ENCODE data around the gene C1orf74.
A peak's percentile ranks its signal among the peaks of the same experiment; 100 is the strongest.

DNA sequence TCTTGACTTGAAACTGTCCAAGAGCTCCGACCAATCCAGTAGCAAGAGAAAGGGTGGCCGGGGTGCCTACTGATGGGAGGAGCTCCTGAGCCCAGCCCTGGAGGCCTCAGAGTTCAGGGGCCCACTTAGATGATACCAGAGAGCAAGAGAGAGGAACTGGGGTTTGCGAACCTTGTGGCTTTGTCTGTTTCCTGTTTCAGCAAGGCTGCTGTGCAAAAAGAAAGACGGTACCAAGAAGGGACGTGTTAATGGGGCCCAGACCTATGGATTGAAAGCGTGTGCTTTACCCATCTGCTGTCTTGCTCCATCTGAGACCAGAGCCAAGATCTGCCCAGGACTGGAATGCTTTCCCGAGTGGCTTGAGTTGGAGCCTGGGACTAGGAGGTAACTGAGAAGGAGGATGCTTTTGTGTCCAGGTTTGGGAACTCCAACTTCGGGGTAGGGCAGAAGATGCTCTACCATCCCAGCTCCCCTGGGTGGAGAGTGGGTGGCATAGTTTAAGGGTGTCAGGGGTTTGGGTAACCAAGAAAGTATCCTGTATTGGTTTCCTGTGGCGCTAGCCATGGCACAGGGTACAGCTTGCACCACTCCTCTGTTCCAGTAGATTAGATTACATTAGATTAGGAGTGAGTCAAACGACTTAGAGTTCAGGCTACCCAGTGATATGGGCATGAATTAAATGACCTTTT lies 28.3 kb downstream of the C1orf74 start, which contains the start of gene TRAF3IP3:
- peak; percentile 93 for TF ChIP-seq POLR2AphosphoS5 (IDR thresholded peaks at IDR 0.05; ENCODE audit: low read depth)
- TF ChIP-seq, protein P1, sequence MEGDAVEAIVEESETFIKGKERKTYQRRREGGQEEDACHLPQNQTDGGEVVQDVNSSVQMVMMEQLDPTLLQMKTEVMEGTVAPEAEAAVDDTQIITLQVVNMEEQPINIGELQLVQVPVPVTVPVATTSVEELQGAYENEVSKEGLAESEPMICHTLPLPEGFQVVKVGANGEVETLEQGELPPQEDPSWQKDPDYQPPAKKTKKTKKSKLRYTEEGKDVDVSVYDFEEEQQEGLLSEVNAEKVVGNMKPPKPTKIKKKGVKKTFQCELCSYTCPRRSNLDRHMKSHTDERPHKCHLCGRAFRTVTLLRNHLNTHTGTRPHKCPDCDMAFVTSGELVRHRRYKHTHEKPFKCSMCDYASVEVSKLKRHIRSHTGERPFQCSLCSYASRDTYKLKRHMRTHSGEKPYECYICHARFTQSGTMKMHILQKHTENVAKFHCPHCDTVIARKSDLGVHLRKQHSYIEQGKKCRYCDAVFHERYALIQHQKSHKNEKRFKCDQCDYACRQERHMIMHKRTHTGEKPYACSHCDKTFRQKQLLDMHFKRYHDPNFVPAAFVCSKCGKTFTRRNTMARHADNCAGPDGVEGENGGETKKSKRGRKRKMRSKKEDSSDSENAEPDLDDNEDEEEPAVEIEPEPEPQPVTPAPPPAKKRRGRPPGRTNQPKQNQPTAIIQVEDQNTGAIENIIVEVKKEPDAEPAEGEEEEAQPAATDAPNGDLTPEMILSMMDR (IDR thresholded peaks at IDR 0.05; ENCODE audit: insufficient read depth, low read length): no peak
- no peak for TF ChIP-seq GABPA (IDR thresholded peaks at IDR 0.05; ENCODE audit: low read depth)
- TF ChIP-seq, protein P2, sequence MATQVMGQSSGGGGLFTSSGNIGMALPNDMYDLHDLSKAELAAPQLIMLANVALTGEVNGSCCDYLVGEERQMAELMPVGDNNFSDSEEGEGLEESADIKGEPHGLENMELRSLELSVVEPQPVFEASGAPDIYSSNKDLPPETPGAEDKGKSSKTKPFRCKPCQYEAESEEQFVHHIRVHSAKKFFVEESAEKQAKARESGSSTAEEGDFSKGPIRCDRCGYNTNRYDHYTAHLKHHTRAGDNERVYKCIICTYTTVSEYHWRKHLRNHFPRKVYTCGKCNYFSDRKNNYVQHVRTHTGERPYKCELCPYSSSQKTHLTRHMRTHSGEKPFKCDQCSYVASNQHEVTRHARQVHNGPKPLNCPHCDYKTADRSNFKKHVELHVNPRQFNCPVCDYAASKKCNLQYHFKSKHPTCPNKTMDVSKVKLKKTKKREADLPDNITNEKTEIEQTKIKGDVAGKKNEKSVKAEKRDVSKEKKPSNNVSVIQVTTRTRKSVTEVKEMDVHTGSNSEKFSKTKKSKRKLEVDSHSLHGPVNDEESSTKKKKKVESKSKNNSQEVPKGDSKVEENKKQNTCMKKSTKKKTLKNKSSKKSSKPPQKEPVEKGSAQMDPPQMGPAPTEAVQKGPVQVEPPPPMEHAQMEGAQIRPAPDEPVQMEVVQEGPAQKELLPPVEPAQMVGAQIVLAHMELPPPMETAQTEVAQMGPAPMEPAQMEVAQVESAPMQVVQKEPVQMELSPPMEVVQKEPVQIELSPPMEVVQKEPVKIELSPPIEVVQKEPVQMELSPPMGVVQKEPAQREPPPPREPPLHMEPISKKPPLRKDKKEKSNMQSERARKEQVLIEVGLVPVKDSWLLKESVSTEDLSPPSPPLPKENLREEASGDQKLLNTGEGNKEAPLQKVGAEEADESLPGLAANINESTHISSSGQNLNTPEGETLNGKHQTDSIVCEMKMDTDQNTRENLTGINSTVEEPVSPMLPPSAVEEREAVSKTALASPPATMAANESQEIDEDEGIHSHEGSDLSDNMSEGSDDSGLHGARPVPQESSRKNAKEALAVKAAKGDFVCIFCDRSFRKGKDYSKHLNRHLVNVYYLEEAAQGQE (IDR thresholded peaks at IDR 0.05; ENCODE audit: insufficient replicate concordance, low read depth): peak; percentile 48

Measured in HL-60 (cell line).